ENCODE data around the gene CHRD.
A peak's percentile ranks its signal among the peaks of the same experiment; 100 is the strongest.

CHRD gene

DNA sequence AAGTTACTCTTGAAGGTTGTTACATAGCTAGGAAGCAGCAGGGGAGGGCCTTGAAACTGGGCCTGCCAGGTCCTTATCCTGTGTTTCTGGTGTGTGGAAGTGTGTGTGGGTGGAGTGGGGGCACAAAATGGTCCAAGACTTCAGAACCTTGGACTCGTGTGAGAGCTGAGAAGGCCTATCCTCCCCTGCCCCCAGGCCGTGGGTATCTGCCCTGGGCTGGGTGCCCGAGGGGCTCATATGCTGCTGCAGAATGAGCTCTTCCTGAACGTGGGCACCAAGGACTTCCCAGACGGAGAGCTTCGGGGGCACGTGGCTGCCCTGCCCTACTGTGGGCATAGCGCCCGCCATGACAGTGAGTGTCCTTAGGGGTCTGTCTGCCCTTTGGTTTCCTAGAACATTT, 4.5 kb downstream of the CHRD start:
- no peak for DNase-seq

DNA sequence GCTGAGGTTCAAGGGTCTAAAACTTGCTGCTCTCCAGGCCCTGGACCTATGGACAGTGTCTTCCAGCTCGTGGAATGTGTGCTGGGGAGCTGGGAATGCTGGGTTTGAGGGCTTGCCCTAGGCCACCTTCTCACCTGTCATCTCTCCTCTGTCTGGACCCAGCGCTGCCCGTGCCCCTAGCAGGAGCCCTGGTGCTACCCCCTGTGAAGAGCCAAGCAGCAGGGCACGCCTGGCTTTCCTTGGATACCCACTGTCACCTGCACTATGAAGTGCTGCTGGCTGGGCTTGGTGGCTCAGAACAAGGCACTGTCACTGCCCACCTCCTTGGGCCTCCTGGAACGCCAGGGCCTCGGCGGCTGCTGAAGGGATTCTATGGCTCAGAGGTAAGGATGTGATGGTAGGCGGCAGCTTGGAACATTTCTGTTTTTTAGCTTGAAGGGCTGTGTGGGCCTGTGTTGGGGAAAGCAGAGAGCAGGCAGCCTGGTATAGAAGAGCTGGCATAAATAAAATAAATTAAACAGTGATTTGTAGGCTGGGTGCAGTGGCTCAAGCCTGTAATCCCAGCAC, 5.1 kb downstream of the CHRD start:
- no peak for DNase-seq

DNA sequence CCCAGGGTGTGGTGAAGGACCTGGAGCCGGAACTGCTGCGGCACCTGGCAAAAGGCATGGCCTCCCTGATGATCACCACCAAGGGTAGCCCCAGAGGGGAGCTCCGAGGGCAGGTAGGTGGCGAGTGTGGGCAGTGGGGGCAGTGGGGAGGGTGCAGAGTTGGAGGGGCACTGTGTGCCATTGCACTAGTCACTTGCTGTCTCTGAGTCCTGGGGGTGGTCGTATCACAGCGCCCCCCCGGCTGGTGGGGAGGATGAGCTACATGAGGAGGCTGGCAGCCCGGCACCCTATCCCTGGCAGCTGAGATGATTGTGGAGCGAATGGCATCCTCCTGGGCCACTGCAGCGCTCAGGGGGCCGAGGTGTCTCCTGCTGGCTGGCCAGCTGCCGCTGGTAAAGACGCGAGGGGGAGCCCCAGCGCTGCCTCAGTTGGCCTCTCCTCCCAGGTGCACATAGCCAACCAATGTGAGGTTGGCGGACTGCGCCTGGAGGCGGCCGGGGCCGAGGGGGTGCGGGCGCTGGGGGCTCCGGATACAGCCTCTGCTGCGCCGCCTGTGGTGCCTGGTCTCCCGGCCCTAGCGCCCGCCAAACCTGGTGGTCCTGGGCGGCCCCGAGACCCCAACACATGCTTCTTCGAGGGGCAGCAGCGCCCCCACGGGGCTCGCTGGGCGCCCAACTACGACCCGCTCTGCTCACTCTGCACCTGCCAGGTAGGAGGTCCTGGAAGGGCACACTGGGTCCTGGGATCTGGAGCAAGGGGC, 6.4 kb downstream of the CHRD start:
- DNase-seq = no peak

DNA sequence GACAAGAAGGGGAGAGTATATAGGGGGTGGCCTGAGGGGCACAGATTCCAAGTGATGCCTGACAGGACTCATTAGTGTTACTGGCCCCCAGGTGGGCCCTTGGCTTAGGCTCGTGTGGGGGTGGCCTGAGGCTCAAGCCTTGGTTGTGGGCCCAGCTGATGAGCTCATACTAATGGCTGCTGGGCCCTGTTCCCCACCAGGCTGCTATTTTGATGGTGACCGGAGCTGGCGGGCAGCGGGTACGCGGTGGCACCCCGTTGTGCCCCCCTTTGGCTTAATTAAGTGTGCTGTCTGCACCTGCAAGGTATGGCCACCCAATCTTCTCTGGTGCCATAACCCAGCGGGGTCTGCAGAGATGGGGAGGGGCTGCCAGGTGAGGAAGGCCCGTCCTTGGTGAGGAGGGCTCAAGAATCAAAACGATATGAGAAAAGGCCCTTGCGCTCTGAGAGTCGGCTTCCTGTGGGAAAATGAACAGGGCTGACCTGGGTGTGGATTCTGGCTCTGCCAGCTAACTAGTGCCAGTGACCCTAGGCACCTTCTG, 7.4 kb downstream of the CHRD start:
- no peak for DNase-seq

DNA sequence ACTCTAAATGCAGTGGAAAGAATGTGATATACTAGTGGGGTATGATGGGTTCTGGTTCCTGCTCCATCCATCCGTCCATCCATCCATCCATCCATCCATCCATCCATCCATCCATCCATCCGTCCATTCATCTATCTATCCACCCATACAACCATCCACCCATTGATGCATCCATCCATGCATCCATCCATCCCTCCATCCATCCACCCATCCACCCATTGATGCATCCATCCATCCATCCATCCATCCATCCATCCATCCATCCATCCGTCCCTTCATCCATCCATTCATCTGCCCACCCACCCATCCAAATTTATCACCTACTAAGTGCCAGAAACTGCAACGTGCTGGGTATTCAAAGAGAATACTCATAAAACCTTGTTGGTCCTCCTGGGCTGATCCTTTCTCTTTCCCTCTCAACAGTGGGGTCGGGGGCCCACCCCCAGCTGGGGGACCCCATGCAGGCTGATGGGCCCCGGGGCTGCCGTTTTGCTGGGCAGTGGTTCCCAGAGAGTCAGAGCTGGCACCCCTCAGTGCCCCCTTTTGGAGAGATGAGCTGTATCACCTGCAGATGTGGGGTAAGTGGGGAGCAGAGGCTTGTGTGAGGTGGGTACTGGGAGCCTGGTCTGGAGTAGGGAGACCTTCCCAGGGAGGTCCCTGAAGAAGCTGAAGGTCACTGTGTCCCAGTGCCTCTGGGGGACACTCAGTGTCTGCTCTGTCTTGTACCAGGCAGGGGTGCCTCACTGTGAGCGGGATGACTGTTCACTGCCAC, 8.5 kb downstream of the CHRD start:
- DNase-seq = no peak

DNA sequence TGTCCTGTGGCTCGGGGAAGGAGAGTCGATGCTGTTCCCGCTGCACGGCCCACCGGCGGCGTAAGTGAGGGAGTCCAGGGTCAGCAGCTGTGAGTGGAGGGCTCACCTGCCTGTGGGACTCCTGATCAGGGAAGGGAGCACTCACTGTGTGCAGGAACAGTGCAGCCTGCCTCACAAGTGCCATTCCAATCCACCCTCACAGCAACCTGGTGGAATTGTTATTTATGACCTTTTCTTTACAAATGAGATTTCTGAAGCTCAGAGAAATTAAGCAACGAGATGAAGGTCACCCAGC, 9.0 kb downstream of the CHRD start:
- DNase-seq = no peak

DNA sequence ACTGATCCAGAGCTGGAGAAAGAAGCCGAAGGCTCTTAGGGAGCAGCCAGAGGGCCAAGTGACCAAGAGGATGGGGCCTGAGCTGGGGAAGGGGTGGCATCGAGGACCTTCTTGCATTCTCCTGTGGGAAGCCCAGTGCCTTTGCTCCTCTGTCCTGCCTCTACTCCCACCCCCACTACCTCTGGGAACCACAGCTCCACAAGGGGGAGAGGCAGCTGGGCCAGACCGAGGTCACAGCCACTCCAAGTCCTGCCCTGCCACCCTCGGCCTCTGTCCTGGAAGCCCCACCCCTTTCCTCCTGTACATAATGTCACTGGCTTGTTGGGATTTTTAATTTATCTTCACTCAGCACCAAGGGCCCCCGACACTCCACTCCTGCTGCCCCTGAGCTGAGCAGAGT, 9.5 kb downstream of the CHRD start:
- no peak for DNase-seq

DNA sequence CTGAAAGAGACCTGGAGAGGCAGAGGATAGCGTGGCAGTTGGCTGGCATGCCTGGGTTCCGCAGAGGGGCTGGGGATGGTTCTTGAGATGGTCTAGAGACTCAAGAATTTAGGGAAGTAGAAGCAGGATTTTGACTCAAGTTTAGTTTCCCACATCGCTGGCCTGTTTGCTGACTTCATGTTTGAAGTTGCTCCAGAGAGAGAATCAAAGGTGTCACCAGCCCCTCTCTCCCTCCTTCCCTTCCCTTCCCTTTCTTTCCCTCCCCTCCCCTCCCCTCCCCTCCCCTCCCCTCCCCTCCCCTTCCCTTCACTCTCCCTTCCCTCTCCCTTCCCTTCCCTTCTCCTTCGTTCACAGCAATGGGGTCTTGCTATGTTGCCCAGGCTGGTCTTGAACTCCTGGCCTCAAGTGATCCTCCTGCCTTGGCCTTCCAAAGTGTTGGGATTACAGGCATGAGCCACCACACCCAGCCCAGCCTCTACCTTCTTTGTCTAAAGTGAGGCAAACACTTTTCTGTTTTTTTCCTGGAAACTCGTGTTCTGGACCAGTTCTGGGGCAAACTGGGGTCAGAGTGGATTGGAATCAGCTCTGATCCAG, 10.2 kb downstream of the CHRD start:
- no peak for DNase-seq

DNA sequence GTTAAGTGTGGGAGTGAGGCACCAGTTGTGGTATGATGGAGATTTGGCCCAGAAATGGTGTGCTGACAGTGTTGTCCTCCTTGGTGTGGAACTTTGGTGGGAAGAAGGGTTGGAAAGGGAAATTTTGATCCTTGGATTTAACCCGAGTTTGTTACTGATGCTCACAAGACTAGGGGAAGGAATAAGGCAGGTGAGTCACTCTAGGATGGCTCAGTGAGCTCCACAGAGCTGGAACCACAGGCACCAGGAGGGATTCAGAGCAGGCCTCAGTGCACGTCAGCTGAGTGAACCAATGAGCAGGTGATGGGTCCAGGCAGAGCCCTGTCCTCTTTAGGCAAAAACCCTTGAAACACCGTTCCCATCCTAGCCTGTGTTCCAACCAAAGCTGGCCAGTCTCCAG, 11.4 kb downstream of the CHRD start:
- no peak for DNase-seq

DNA sequence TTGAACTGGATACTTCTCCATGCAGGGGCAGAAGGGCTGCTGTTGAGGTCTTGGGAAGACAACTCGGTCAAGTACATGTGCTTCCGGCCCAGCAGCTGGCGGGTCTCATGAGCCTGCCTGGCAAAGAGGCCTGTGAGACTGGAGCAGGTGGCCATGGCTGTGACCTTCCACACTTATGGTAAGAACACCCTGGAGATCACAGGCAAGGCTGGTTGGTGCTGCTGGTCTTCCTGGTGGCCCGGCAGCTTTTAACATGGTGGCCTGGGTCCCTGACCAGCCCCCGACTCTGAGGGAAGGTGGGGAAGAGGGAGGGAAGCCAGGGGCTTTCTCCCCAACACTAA, 15.4 kb downstream of the CHRD start:
- no peak for DNase-seq

DNA sequence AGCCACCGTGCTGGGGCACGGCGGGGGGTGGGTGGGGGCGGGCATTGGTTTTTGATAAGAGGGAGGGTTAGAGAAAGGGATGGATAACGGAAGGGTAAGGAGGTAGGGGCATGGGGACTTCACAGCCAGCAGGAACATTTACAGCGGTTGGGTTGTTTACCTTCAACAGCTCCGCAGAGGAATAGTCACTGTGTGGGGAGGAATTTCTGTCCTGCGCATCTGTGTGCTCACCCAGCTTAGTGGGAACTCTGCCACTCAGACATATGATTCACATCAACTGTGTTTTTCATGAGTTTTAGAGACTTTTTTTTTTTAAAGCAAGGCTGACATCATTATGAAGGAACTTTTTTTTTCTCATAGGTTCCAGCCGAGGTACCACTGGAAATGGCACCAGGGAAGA, 19.6 kb downstream of the CHRD start:
- no peak for DNase-seq

DNA sequence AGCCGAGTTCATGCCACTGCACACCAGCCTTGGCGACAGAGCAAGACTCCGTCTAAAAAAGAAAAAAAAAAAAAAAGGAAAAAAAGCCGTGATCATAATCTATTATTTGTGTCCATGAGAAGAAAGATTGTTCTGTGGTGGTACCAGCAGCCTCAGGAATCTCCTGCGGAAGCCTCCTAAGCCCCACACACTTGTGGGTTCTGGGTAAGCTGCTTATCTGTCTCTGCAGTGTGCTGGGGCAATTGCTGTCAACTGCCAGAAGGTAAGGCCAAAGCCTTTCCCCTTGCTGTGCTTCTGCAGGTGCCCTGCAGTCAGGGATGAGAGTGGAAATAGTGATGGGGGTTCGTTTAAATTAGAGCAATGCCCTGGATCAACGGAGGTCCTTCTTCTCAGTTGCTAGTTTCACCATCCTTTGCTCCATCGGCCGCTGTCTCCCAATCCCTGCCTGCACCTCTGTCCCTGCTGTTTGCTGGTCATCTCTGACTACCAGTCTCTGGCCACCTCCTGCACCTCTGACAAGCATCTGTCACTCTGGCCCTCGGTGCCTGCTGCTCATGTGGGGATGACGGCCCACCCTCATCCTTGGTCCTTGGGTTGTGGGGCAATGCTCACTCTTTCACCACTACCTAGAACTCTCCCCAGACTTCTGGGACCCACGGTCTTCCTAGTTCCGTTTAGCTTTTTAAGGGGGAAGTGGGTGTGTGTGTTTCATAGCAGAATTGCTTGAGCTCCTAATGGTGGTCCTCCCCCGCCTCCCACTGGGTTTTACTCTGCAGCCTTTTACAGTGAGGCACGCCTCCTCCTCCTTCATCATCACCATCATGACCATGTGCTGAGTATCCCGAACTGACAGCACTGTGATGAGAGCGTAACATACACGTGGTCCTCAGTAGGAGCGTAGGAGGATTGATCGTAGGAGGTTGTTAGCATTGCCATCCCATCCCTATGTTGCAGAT, 25.5 kb downstream of the CHRD start:
- no peak for DNase-seq

DNA sequence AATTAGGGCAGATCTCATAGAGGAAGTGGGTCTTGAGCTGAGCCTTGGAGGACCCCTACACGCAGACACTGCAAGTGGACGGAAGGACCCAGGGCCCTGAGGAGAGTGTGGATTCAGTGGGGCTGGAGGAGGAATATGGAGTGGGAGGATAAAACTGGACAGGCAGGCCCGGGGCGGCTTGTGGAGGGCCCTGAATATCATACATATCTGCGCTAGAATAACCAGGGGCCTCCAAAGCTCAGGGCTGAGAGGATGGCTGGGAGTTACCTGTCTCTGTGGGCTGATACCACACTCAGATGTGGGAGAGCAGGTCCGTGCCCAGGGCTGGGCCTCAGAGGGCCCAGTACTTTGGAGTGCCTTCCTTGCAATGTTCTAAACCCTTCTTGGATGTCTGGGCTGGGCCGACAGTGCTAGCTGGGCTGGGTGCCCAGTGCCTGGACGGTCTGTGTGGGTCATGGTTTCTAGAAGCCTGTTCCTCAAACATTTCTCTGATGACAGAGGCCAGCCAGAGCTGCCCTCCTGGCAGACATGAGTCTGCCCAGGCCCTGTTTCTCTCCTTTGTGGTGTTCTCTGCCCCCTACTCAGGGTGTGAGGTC, 29.6 kb downstream of the CHRD start:
- no peak for DNase-seq

DNA sequence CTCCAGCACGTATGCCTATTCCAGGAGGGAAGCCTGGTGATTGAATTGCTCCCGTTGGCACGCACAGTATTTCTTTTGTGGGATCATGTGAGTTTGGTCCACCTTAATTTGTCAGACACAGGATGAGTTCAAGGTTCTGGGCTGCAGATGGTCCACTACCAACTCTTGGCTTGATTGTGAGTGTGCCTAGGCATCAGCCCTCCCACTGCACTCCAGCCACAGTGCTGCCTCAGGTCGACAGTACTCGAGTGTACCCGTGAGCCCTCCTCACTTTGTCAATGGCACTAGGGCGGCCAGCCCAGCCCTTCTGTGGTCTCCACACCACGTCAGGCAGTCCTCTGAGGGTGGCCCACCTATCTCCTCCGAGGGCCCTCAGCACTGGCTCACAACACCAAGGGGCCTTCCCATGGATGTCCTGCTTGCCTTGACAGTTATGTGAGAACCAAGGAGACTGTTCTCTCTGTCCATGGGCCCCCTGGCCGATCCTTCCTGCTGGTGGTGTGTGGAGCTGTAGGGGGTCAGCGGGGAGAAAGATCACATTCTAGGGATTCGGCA, 30.2 kb downstream of the CHRD start:
- DNase-seq = no peak

DNA sequence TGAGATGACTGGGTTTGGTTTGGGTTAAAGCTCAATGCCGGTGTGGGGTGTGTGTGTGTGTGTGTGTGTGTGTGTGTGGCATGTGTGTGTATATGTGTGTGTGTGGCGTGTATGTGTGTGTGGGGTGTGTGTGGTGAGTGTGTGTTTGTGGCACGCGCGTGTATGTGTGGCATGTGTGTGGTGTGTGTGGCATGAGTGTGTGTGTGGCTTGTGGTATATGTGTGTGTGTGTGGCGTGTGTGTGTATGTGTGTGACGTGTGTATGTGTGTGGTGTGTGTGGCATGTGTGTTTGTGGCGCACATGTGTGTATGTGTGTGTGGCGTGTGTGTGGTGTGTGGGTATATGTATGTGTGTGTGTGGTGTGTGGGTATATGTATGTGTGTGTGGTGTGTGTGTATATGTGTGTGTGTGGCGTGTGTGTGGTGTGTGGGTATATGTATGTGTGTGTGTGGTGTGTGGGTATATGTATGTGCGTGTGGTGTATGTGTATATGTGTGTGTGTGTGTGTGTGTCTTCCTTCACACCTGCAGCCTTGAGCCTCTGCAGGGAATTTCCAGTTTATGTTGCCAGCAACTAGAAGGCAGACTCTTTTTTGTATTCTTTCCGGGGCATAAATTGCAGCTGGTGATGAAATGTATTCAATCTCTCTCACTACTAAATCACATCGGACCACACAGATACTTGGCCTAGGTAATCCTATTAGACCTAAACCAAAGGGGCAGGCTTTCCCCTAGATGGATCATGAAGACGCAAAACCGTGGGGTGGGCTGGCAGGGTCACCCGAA, 34.8 kb downstream of the CHRD start:
- DNase-seq = no peak

DNA sequence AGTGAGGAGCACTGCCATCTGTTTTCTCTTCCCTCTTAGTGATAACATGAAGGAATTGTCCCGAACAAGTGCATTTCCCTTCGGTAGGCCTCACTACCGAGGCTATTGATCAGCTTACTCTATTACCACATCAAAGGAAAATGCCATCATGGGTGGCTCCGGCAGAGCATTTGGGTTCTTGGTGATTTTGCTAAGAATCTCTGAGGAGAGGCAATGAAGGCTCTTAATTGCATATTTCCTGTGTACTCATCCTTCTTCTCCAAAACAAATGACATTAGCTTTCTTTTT, 35.3 kb downstream of the CHRD start:
- no peak for DNase-seq

DNA sequence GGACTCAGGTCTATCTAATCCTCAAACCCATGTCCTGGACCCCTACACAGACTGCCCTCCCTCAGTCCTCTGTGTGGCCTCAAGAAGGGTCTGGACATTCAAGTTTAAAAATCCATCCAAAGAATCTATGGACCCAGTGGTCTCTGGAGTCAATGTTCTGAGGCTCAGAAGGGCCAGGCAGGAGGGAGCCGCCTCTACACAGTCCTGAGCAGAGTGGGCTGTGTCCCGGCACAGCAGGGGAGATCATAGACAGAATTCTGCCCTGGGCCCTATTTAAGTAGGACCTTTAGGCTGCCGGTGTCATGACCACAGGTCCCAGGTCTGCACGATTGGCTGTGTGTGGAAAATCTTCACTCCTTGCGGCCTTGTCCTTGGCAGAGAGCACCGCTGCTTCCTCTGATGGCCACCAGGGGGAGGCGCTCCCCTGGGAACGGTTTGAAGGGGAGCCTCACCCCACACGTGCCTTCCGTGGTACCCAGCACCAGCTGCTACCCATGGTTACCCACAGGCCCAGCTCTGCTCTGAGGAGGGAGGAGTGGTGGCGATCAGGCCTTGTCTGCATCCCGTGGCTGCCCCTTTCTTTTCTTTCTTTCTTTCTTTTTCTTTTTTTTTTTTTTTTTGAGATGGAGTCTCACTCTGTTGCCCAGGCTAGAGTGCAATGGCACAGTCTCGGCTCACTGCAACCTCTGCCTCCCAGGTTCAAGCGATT, 37.9 kb downstream of the CHRD start:
- DNase-seq = peak; percentile 10 to 36

DNA sequence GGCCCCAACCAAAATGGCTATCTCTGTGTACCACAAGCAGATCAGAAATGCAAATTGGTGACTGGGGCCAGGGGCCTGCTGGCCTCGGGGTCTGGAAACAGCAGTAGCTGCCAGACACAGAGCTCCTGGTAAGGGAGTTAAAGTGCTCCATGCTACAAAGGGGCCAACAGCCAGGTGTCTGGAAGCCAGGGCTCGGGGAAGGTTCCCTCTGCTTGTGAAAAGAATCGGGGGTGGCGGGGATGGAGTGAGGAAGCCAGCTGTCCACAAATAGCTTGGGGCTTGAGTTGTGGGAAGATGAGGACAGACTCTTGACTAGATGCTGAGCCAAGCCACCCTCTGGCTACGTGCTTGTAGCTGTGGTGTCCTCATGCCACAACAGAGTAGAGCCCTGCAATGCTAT, 39.3 kb downstream of the CHRD start:
- no peak for DNase-seq

DNA sequence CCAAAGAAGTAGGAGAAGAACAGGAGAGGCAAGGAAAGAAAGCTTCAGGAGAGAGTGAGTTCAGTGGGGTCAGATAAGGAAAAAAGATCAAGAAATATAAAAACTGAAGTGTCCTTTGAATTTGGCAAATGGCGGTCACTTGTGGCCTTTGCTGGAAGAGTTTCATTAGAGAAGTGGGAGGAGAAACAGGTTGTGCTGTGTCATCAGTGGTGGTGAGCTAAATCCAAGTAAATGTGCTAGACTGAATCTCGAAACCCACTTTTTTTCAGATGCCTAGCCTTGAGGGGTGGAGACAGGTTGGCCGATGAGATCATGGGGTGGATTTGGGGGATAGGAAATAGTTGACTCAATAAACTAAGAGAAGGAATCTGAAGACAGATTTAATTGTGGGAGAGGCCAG, 43.7 kb downstream of the CHRD start:
- DNase-seq = no peak

DNA sequence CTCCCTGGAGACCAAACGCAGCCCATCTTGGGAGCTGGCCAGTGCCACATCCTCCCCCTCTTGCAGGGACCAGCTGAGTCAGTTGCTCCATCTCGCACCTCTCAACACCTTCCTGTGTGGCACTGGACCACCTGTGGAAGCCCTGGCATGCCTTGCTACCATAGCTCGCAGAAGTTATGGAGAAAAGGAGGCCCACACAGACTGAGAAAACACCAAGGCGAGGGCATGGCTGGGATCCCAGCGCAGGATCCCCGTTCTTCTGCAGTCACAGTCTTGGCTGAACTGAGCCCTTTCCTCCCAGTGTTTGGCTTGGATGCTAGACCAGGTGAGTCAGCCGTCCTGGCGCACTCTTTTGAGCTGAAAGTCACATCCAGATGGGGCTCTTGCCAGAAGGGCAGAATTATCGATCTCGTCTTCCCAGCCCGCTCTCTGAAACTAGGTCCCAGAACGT, 46.9 kb downstream of the CHRD start:
- DNase-seq = no peak
